ENCODE data around the gene BCOR. TPM values are rescaled to one million over a fixed set of nuclear protein-coding genes. Genes with fewer than 3 reads are reported as not detected.

Gene BCOR
- total RNA-seq, 3 donors from 2014 or later, result 11.7 to 28.1 (median 27.9) TPM

GRCh38 chrX:40010550-40011321 lies 87.0 kb downstream of the BCOR start:
- no peak overlapping the region for H3K4me3 ChIP-seq
- TF ChIP-seq POLR2AphosphoS5 (IDR thresholded peaks at IDR 0.05), result no peak
- no peak for TF ChIP-seq CTCF (IDR thresholded peaks at IDR 0.05)
- no peak for TF ChIP-seq POLR2A (IDR thresholded peaks at IDR 0.05)
- no peaks in the 10 kb centered on the region for H3K36me3 ChIP-seq
- H3K27me3 ChIP-seq, result peaks cover 0 to 84% of the 10 kb centered on the region in 2 donors
- no peak for DNase-seq (ENCODE audit: low spot score in 2 of 2)
- intact Hi-C loops (cut with DNase I; ENCODE audit: low total_unique reads), result no loop called here
- H3K9me3 ChIP-seq, result peaks cover 0 to 1% of the 10 kb centered on the region in 2 donors
- H3K27ac ChIP-seq, result no peak overlapping the region
- peaks cover 0 to 3% of the 10 kb centered on the region in 2 donors for H3K4me1 ChIP-seq

DNA sequence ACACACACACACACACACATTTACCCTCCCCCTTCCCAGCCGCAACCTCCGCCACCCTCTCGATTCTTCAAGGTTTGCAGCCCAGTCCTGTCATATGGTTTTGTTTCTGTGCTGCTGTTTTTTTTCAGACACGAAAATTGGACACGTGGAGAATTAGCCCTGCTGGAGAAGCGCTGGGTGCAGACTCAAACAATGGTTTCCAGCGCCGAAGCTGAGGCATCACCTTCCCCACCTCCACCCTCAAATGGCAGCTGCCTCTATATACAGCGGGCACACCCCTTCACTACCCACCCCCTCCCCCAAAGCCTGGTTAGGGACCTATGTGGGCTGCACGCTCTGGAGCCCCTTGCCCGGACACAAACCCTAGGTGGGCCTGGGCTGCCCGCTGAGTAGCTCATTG lies 87.9 kb downstream of the BCOR start:
- Histone ChIP-seq H3K4me1 (peaks cover 0 to 6% of the 10 kb centered on the region in 2 donors), H3K9me3 (no peaks in the 10 kb centered on the region), H3K4me3 (no peak overlapping the region), H3K36me3 (no peaks in the 10 kb centered on the region), H3K27ac (no peak overlapping the region), H3K27me3 (peaks cover 0 to 92% of the 10 kb centered on the region in 2 donors)
- TF ChIP-seq POLR2AphosphoS5 (IDR thresholded peaks at IDR 0.05) (no peak), CTCF (IDR thresholded peaks at IDR 0.05) (no peak), POLR2A (IDR thresholded peaks at IDR 0.05) (no peak)
- intact Hi-C loops (cut with DNase I; ENCODE audit: low total_unique reads), result no loop called here
- DNase-seq (ENCODE audit: low spot score in 2 of 2), result no peak

GRCh38 chrX:40009462-40009851 lies 88.3 kb downstream of the BCOR start:
- peak overlapping the region in 1 of 2 donors; percentile 38 for H3K27ac ChIP-seq
- TF ChIP-seq POLR2AphosphoS5 (IDR thresholded peaks at IDR 0.05) (no peak), POLR2A (IDR thresholded peaks at IDR 0.05) (no peak), CTCF (IDR thresholded peaks at IDR 0.05) (no peak)
- peak overlapping the region in 1 of 3 donors; percentile 53 for H3K4me3 ChIP-seq
- H3K4me1 ChIP-seq, result peaks cover 0 to 6% of the 10 kb centered on the region in 2 donors
- H3K9me3 ChIP-seq, result no peaks in the 10 kb centered on the region
- intact Hi-C loops (cut with DNase I; ENCODE audit: low total_unique reads), result no loop called here
- peaks cover 0 to 97% of the 10 kb centered on the region in 2 donors for H3K27me3 ChIP-seq
- H3K36me3 ChIP-seq, result no peaks in the 10 kb centered on the region
- no peak for DNase-seq (ENCODE audit: low spot score in 2 of 2)

- H3K27ac ChIP-seq, result peak overlapping the region in 1 of 2 donors; percentile 38
- intact Hi-C loops (cut with DNase I; ENCODE audit: low total_unique reads), result no loop called here
Observed at GRCh38 chrX:40008791-40009461, 88.8 kb downstream of the BCOR start.

More at GRCh38 chrX:40008791-40009461, 88.8 kb downstream of the BCOR start:
- peaks cover 0 to 98% of the 10 kb centered on the region in 2 donors for H3K27me3 ChIP-seq
- TF ChIP-seq POLR2AphosphoS5 (IDR thresholded peaks at IDR 0.05), result no peak
- TF ChIP-seq CTCF (IDR thresholded peaks at IDR 0.05), result no peak
- no peak for TF ChIP-seq POLR2A (IDR thresholded peaks at IDR 0.05)
- H3K4me3 ChIP-seq, result peak overlapping the region in 2 of 3 donors; percentile 3 to 53
- H3K36me3 ChIP-seq, result no peaks in the 10 kb centered on the region
- no peaks in the 10 kb centered on the region for H3K9me3 ChIP-seq
- DNase-seq (ENCODE audit: low spot score in 2 of 2), result no peak
- H3K4me1 ChIP-seq, result peaks cover 0 to 6% of the 10 kb centered on the region in 2 donors

All from breast epithelium (tissue), 4 donors.